Activated CD8-positive, alpha-beta memory T cell treated with anti-CD3 and anti-CD28 coated beads for 36 hours (primary cell): Measurements from ENCODE around the gene ZBTB12. TPM values are rescaled to one million over a fixed set of nuclear protein-coding genes. Genes with fewer than 3 reads are reported as not detected.
"Not testable (repeated sequence)": the region's sequence is repeated elsewhere in the genome, so short reads cannot be mapped to it uniquely, and the experiment has no call there.

Source experiments
- CTCF ChIA-PET: fragments of 350-600 bp; sonication (Branson Sonifier 250); formaldehyde crosslinking; loops from one replicate; lab custom pipeline; 2021; ENCODE audit warnings: antibody characterized with exemption; lab: Charles Lee
- POLR2A ChIA-PET: fragments of 350-600 bp; sonication (Branson Sonifier 250); formaldehyde crosslinking; loops from one replicate; lab custom pipeline; 2021; ENCODE audit warnings: antibody characterized with exemption; lab: Charles Lee
- total RNA-seq, 2 experiments: library from RNA; stranded (reverse); gene quantifications; one replicate each; pipeline ENCODE4 v1.2.3, GENCODE V29; 2021

Gene ZBTB12
- total RNA-seq, 2 experiments from 2014 or later: 3.3 to 3.6 TPM

DNA sequence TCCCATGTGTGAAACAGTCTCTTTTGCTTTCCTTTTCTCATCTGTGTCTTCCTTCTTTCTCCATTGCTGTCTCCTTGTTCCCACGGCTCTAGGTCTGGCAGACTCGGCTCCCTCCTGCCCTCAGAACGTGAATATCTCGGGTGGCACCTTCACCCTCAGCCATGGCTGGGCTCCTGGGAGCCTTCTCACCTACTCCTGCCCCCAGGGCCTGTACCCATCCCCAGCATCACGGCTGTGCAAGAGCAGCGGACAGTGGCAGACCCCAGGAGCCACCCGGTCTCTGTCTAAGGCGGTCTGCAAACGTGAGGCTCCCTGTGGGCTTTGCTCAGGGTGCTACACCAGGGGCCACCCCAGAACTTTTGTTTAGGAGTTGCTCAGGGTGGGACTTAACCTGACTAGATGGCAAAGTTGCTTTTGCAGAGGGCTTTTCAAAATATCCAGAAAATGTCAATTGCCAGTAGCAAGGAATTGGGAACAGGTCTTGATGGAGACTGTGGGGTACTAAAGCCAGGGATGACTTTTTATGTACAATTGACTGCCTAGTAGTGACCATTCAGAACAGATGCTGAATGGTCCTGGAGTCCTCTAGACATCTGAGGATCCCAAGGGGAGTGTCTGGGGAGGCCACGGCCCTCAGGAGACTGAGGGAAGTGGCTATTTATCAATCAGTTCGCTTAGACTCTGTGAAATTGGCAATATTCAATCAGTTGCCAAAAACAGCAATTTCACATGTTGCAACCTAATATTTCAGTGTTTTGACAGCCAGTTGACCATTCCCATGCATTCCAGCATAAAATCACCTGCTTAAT lies 26.2 kb upstream of the ZBTB12 start:
- POLR2A ChIA-PET: no interaction called here
- CTCF ChIA-PET: no interaction called here

DNA sequence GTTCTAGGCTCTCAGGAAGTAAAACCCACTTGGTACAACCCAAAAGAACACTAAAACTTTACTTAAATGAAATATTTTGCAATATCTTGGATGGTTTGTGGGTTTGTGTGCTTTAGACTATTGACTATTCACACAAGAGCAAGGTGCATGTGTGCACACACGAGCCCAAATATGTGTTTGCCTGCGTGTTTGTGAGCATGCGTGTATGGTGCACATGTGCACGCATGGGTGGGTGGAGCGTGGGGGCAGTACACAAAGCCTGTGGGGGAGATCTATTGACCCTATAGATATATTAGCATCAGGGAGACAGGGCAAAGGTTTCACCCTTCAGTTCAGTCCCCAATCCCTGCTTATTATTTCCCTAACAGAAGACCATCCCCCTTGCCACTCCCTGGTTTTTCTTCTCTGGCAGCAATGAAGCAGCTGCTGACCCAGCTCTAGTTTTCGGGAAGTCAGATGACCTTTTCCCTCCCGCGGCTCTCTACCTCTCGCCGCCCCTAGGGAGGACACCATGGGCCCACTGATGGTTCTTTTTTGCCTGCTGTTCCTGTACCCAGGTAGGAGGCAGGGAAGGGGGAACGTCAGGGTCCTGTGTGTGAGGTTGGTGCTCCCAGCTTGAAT lies 25.5 kb upstream of the ZBTB12 start, which contains the start of gene C2:
Gene C2, plus strand, starts transcription at position 476 of the 621 bp plus-strand sequence. Its CDS starts 36 bp downstream, at position 512.
- POLR2A ChIA-PET: no interaction called here
- CTCF ChIA-PET: no interaction called here

DNA sequence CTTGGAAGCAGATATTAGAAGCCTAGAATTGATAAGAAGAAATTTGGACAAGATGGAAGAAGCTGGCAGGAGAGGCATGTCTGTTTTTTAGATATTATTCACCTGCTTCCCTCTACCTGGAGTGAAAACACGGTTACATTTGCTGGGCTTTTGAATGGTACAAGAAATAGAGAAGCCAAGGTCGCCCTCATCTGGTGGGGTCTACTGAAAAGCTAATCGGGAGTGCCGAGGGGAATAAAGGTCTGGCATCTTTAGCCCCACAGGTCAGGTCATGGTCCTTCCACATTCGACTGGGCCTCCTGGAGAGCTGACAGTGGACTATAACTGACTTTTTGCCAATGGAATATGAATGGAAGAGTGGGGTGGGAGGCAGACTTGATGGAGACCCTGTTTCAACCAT lies 21.1 kb upstream of the ZBTB12 start:
- CTCF ChIA-PET: interaction anchor here (1.0 to 1.4 kb wide), 3 partner anchors 14 to 87 kb away, joined by 3 to 5 read pairs (median 3); no protein-coding TSS in a partner anchor
- POLR2A ChIA-PET: no interaction called here

DNA sequence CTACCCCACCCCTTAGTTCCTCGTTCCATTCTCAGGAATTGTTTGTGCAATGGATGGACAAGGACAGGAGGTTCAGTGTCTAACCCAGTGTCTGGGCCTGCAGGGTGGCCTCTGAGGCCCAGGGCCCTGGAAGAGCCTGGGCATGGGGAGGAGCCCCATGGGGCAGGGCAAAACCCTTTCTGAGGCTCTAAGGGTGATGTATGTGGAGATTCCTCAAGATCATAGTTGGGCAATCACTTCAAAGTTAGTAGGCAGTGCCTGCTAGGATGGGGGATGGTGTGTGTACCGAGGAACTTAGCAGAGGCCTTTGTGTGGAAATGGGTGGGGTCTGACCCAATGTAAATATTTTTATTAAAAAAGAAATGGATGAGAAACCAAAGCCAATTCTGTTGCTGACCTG lies 18.9 kb upstream of the ZBTB12 start:
- POLR2A ChIA-PET: interaction anchor here (0.5 kb wide), 1 partner anchor 479 kb away, joined by 16 read pairs; no protein-coding TSS in a partner anchor
- CTCF ChIA-PET: no interaction called here

DNA sequence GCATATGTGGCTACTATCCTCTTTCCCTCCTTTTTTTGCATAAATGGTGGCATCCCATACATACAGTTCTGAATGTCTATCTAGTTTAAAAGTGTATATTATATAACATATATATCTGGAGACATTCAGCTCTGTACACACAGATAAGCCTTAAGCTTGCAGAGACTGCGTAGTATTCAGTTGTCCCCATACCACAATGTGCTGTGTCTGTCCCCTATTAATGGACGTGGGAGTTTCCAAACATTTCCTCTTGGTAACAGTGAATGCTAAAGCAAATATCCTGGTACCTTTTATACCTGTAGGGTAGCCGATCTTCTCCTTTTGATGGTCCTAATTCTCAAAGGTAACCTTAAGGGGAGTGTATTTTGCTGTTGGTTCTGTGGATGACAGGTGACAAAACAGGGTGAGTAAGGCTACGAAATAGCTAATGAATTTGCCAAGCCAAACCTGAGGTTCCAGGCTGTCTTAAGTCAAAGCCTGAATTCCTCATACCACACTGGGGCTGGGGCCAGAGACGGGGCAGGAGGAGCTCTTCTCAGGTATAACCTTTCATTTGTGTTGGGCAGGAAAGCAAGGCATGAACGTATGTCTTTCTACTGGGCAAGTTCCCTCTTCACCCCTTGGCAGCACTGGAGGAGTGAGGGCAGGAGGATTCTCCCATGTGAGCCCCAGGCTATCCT lies 17.9 kb upstream of the ZBTB12 start:
- POLR2A ChIA-PET: no interaction called here

DNA sequence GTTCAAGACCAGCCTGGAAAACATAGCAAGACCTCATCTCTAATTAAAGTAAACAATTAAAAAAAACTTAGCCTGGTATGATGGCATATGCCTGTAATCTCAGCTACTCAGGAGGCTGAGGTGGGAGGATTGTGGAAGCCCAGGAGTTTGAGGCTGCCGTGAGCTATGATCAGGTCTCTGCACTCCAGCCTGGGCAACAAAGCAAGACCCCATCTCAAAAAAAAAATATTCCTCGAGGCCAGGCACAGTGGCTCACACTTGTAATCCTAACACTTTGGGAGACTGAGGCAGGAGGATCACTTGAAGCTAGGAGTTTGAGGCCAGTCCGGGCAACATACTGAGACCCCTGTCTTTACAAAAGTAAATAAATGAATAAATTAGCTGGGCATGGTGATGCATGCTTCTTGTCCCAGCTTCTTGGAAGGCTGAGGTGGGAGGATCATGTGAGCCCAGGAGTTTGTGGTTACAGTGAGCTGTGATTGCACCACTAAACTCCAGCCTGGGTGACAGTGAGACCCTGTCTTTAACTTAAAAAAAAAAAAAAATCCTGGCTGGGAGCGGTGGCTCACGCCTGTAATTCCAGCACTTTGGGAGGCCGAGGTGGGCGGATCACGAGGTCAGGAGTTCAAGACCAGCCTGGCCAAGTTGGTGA lies 16.3 kb upstream of the ZBTB12 start:
- ChIA-PET CTCF (interaction anchor here (0.6 to 0.7 kb wide), 3 partner anchors 153 to 368 kb away, joined by 3 read pairs; no protein-coding TSS in a partner anchor), POLR2A (interaction anchor here (0.7 kb wide), 2 partner anchors 10 to 20 kb away, joined by 4 read pairs; no protein-coding TSS in a partner anchor)

More for the DNA sequence above, 17.9 kb upstream of the ZBTB12 start:
- CTCF ChIA-PET: interaction anchor here (1.0 kb wide), 2 partner anchors 9 to 52 kb away, joined by 3 to 4 read pairs; partner anchors contain the start of gene DXO

DNA sequence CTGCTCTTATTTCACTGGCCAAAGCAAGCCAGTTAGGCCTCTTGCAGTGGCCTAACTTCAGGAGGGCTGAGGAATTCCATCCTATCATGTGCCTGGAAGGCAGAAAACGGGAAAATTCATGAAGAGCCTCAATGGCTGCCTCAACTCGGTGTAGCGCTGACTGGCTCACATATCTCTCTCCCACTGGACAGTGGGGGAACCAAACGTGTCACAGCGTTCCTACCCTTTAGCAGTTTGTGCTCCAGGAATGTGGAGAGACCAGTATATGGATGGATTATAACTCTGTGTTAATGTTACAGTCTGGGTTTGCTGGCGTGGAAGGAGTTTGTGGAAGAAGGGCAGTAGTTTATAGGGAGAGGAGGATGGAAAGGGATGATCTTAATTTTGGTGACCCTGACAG lies 13.9 kb upstream of the ZBTB12 start:
- CTCF ChIA-PET: no interaction called here

DNA sequence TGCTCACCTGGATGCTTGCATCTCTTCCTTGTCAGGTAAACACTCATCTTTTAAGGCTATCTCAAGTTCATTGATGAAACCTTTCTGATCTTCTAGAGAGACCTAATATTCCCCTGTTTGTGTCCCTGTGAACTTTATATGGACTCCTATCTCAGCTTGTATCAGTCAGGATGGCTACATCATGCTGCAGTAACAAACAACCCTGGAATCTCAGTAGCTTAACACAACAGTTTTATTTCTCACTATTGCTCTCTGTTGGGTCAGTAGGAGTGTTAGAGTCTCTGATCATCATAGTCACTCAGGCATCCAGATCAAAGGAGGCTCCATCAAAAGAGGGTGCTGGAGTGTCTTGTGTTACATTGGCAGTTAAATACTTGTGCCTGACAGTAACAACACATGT lies 13.5 kb upstream of the ZBTB12 start:
- CTCF ChIA-PET: no interaction called here

More for the DNA sequence above, 13.9 kb upstream of the ZBTB12 start:
- POLR2A ChIA-PET: no interaction called here

DNA sequence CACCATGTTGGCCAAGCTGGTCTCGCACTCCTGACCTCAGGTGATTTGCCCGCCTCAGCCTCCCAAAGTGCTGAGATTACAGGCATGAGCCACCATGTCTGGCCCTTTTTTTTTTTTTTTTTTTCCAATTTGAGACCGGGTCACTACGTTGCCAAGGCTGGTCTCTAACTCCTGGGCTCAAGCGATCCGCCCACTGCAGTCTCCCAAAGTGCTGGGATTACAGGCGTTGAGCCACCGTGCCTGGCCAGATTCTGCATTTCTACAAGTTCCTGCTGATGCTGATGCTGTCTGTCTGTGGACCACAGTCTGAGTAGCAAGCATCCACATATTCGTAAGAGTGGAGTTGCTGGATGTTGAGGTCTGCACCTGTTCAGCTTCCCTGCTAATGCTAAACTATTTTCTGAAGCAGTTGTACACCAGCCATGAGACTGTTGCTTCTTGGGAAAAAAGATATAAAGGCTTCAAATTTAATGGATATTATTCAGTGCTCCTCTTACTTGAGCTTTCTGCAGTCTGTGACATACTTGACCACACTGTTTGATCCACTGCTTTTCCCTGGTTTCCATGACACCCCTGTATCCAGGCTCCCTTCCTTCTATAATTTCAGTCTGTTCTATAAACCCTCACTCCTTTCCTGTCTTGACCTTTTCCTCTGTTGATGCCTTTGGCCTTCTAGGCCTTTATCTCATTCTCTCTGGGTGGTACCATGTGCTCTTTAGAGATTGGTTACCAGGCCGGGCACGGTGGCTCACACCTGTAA lies 10.1 kb upstream of the ZBTB12 start:
- CTCF ChIA-PET: interaction anchor here (0.9 to 1.1 kb wide), 2 partner anchors 56 to 182 kb away, joined by 3 read pairs; no protein-coding TSS in a partner anchor
- POLR2A ChIA-PET: no interaction called here

More for the DNA sequence above, 13.5 kb upstream of the ZBTB12 start:
- POLR2A ChIA-PET: no interaction called here

DNA sequence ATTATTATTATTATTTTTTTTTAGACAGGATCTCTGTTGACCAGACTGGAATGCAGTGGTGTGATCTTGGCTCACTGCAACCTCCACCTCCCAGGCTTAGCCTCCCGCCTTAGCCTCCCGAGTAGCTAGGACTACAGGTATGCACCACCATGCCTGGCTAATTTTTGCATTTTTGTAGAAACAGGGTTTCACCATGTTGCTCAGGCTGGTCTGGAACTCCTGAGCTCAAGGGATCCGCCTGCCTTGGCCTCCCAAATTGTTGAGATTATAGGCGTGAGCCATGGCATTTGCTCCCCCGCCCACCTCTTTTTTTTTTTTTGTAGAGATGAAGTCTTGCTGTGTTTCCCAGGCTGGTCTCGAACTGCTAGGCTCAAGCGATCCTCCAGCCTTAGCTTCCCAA lies 7.4 kb upstream of the ZBTB12 start:
- CTCF ChIA-PET: interaction anchor here (0.7 to 1.7 kb wide), 4 partner anchors 11 to 225 kb away, joined by 3 to 7 read pairs (median 4); partner anchors contain the start of gene EHMT2
- POLR2A ChIA-PET: not testable (repeated sequence)

DNA sequence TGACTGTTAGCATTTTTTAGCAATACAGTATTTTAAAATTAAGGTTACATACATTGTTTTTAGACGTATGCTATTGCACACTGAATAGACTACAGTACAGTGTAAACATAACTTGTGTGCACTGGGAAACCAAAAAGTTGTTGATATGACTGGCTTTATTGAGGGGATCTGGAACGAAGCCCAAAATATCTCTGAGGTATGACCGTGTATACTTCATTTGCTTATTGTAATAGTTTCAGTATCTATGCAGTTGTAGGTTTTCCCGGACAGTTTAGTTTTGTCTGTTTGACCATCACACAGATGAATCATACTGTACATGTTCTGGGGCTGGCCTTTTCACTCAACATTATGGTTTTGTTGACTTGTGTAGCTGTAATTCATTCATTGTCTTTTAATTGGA lies 6.9 kb upstream of the ZBTB12 start:
- ChIA-PET CTCF (interaction anchor here (0.7 to 1.5 kb wide), 4 partner anchors 12 to 225 kb away, joined by 3 to 5 read pairs (median 4); no protein-coding TSS in a partner anchor), POLR2A (no interaction called here)

DNA sequence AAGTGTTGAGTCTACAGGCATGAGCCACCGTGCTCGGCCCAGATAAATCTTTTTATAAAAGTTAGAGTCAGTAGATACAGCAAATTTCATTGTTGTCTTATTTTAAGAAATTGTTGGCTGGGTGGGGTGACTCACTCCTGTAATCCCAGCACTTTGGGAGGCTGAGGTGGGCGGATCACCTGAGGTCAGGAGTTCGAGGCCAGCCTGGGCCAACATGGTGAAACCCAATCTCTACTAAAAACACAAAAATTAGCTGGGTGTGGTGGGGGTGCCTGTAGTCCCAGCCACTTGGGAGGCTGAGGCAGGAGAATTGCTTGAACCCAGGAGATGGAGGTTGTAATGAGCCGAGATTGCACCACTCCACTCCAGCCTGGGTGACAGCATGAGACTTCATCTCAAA lies 6.4 kb upstream of the ZBTB12 start:
- POLR2A ChIA-PET: interaction anchor here (0.6 kb wide), 1 partner anchor 10 kb away, joined by 4 read pairs; no protein-coding TSS in a partner anchor
- CTCF ChIA-PET: interaction anchor here (1.5 kb wide), 1 partner anchor 21 kb away, joined by 4 read pairs; no protein-coding TSS in a partner anchor

DNA sequence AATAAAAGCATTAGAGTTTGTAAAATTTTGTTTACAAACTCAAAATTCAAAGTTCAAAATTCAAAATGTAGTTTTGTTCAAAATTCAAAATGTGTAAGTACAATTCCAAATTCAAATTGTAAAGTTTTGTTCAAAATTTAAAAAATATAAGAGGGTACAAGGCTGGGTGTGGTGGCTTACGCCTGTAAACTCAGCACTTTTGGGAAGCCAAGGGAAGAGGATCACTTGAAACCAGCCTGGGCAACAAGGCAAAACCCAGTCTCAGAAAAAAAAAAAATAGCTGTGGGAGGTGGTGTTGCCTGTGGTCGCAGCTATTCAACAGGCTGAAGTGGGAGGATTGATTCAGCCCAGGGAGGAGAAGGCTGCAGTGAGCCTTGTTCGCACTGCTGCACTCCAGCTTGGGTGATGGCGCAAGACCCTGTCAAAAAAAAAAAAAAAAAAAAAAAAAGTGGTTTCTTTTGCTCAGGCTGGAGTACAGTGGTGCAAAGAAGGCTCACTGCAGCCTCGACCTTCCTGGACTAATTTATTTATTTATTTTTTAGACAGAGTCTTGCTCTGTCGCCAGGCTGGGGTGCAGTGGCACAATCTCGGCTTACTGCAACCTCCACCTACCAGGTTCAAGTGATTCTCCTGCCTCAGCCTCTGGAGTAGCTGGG lies 5.4 kb upstream of the ZBTB12 start:
- POLR2A ChIA-PET: interaction anchor here (0.6 kb wide), 1 partner anchor 186 kb away, joined by 4 read pairs; no protein-coding TSS in a partner anchor
- CTCF ChIA-PET: interaction anchor here (0.6 to 1.5 kb wide), 2 partner anchors 20 to 141 kb away, joined by 3 to 4 read pairs; no protein-coding TSS in a partner anchor

DNA sequence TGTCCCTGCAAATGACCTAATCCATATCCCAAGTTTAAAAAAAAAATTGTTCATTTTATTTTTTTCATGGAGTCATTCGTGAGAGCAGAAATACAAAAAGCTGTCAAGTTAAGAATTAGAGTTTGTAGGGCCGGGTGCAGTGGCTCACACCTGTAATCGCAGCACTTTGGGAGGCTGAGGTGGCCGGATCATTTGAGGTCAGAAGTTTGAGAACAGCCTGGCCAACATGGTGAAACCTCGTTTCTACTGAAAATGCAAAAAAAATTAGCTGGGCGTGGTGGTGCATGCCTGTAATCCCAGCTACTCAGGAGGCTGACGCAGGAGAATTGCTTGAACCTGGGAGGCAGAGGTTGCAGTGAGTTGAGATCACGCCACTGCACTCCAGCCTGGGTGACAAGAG lies 4.8 kb upstream of the ZBTB12 start:
- ChIA-PET POLR2A (interaction anchor here (0.6 kb wide), 1 partner anchor 186 kb away, joined by 4 read pairs; no protein-coding TSS in a partner anchor), CTCF (interaction anchor here (0.6 kb wide), 1 partner anchor 141 kb away, joined by 3 read pairs; no protein-coding TSS in a partner anchor)

DNA sequence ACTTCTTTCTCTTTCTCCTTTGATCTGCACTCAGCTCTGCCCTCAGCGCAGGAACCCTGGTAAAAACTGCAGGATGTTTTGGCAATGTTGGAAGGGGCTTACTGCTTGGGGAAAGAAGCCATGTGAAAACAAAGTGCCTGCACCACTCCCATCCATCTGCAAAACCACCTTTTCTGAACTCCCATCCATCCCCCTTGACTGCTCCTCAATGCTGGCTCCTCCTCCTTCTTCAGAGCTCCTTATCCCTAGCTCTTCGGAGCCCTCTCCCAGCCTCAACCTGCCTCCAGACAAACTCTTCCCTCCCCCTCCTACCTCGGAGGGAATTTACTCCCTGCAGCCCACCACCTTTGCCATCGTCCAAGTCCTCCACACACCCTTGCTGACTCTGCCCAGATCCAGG lies 4.2 kb upstream of the ZBTB12 start:
- POLR2A ChIA-PET: no interaction called here
- CTCF ChIA-PET: no interaction called here

DNA sequence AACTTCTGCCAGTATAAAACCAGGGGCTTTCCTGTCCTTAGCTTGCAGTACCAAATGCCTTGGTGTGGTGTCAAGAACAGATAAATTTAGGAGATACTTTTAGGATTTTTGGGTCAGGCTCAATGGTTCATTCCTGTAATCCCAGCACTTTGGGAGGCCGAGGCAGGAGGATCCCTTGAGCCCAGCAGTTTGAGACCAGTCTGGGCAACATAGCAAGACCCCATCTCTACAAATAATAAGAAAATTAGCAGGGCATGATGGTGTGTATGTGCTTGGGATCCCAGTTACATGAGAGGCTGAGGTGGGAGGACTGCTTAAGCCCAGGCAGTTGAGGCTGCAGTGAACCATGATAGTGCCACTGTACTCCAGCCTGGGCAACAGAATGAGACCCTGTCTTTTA lies 3.2 kb upstream of the ZBTB12 start:
- CTCF ChIA-PET: interaction anchor here (0.6 kb wide), 1 partner anchor 251 kb away, joined by 3 read pairs; no protein-coding TSS in a partner anchor
- POLR2A ChIA-PET: no interaction called here

DNA sequence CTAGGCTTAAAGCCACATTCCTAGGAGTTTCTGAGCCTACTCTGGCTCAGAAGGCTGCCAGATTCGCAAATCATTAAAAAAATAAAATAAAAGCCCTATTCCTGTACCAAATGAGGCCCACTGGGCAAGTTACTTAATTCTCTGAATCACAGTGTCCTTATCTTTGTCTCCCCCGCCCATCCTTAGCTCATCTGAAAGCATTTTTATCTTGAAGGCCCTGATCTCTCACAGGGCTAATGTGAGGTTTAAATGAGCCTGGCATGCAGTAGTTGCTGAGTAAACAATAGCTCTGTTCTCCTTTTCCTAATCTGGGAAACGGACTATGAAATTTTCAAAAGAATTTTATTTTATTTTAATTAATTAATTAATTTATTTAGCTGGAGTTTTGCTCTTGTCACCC lies 2.1 kb upstream of the ZBTB12 start:
- ChIA-PET POLR2A (no interaction called here), CTCF (no interaction called here)
